Muscle of arm (tissue), 12 donors: Measurements from ENCODE around the gene KIF5C. TPM values are rescaled to one million over a fixed set of nuclear protein-coding genes. Genes with fewer than 3 reads are reported as not detected.

Experiments
- DNase-seq: peaks from one replicate; pipeline ENCODE4 v3.0.0-alpha.2; 2013
- polyA plus RNA-seq, 12 donors: library from polyadenylated mRNA; unstranded; fragments of 120-200 nt; gene quantifications; one replicate each; pipeline ENCODE4 v1.2.1, GENCODE V29; 2013; ENCODE audit not compliant: insufficient read length in 12 of 12

KIF5C gene
- polyA plus RNA-seq, 12 donors, result 1.4 to 32.2 (median 2.1) TPM; not detected in 1

- DNase-seq, result no peak
These were observed 47.9 kb downstream of the KIF5C start for GRCh38 chr2:148922776-148923475.

GRCh38 chr2:148924514-148925178 is 49.6 kb downstream of the KIF5C start:
- no peak for DNase-seq

- peak; percentile 35 for DNase-seq
These were observed 51.4 kb downstream of the KIF5C start for GRCh38 chr2:148926291-148926961.

GRCh38 chr2:148926981-148927401 is 52.0 kb downstream of the KIF5C start:
- DNase-seq, result no peak

- no peak for DNase-seq
These were observed 53.4 kb downstream of the KIF5C start for GRCh38 chr2:148928395-148928794.

- DNase-seq, result no peak
These were observed 55.2 kb downstream of the KIF5C start for GRCh38 chr2:148930046-148930775.

- no peak for DNase-seq
These were observed 57.5 kb downstream of the KIF5C start for GRCh38 chr2:148932536-148932935.

- DNase-seq, result no peak
These were observed 58.4 kb downstream of the KIF5C start for GRCh38 chr2:148933456-148933855.

GRCh38 chr2:148935791-148936190 is 60.8 kb downstream of the KIF5C start:
- DNase-seq, result no peak

- DNase-seq, result no peak
These were observed 61.9 kb downstream of the KIF5C start for GRCh38 chr2:148936857-148937450.

GRCh38 chr2:148939271-148939670 is 64.2 kb downstream of the KIF5C start:
- no peak for DNase-seq

GRCh38 chr2:148943097-148943496 is 68.1 kb downstream of the KIF5C start:
- DNase-seq, result no peak

- DNase-seq, result no peak
These were observed 69.5 kb downstream of the KIF5C start for GRCh38 chr2:148944536-148944935.

- DNase-seq, result no peak
These were observed 72.3 kb downstream of the KIF5C start for GRCh38 chr2:148947299-148947698.

- DNase-seq, result no peak
These were observed 73.8 kb downstream of the KIF5C start for GRCh38 chr2:148948868-148949267.

- DNase-seq, result no peak
These were observed 74.3 kb downstream of the KIF5C start for GRCh38 chr2:148949348-148949747.

GRCh38 chr2:148952621-148953020 is 77.6 kb downstream of the KIF5C start:
- DNase-seq, result no peak

- DNase-seq, result no peak
These were observed 78.4 kb downstream of the KIF5C start for GRCh38 chr2:148953426-148953825.

GRCh38 chr2:148954536-148954935 is 79.5 kb downstream of the KIF5C start:
- no peak for DNase-seq

GRCh38 chr2:148955798-148956197 is 80.8 kb downstream of the KIF5C start:
- DNase-seq, result no peak

GRCh38 chr2:148957023-148957422 is 82.0 kb downstream of the KIF5C start:
- no peak for DNase-seq

- no peak for DNase-seq
These were observed 84.7 kb downstream of the KIF5C start for GRCh38 chr2:148959745-148960144.
